Keratinocyte (primary cell): ENCODE measurements around the gene DHDDS. TPM values are rescaled to one million over a fixed set of nuclear protein-coding genes. Genes with fewer than 3 reads are reported as not detected.

Experiments used
- DNase-seq: peaks from one replicate; pipeline ENCODE4 v3.0.0-alpha.2; 2011; ENCODE audit warnings: low read depth, missing footprints, low spot score
- FAIRE-seq: peaks from 2 replicates; lab custom pipeline; 2011; peaks lifted over from hg19 to GRCh38; lab: Jason Lieb, UNC
- H2AFZ ChIP-seq: 2 replicates; pipeline ENCODE4 v1.6.0; 2012; ENCODE audit warnings: low read length, control low read depth, inconsistent platforms; ENCODE audit not compliant: control insufficient read depth
- H3K27ac ChIP-seq: 2 replicates; pipeline ENCODE4 v1.5.1; 2011; ENCODE audit warnings: low read length; ENCODE audit not compliant: control insufficient read depth, insufficient read depth
- H3K27me3 ChIP-seq: 3 replicates; pipeline ENCODE4 v1.6.0; 2011; ENCODE audit warnings: low read length; ENCODE audit not compliant: control insufficient read depth, insufficient read depth; ENCODE audit errors: extremely low read depth
- H3K36me3 ChIP-seq, 2 experiments: 2 replicates in 1 of 2; 3 replicates in 1 of 2; pipeline ENCODE4 v1.5.1; 2011; ENCODE audit warnings: low read length in 2 of 2, mild to moderate bottlenecking in 1 of 2; ENCODE audit not compliant: control insufficient read depth in 2 of 2, insufficient read depth in 2 of 2; ENCODE audit errors: extremely low read depth in 1 of 2
- H3K4me1 ChIP-seq: 3 replicates; pipeline ENCODE4 v1.5.1; 2011; ENCODE audit warnings: low read length; ENCODE audit not compliant: control insufficient read depth, insufficient read depth; ENCODE audit errors: extremely low read depth
- H3K4me2 ChIP-seq: 3 replicates; pipeline ENCODE4 v1.6.0; 2011; ENCODE audit warnings: low read depth, low read length; ENCODE audit not compliant: control insufficient read depth, insufficient read depth; ENCODE audit errors: extremely low read depth
- H3K4me3 ChIP-seq, 3 experiments: fragments of 200-600 bp in 1 of 3; sonication (generic) in 1 of 3; 2 replicates in 2 of 3; 3 replicates in 1 of 3; pipeline ENCODE4 v1.5.1; 2011 to 2016; ENCODE audit warnings: low read length in 3 of 3, mild to moderate bottlenecking in 3 of 3, control low read depth in 2 of 3, inconsistent platforms in 1 of 3, low read depth in 1 of 3, mixed read lengths in 1 of 3, mixed run types in 1 of 3, moderate library complexity in 1 of 3; ENCODE audit not compliant: control insufficient read depth in 2 of 3, insufficient read depth in 2 of 3; ENCODE audit errors: extremely low read depth in 1 of 3
- H3K79me2 ChIP-seq: 2 replicates; pipeline ENCODE4 v1.6.0; 2012; ENCODE audit warnings: low read length; ENCODE audit not compliant: control insufficient read depth, insufficient read depth
- H3K9ac ChIP-seq: 3 replicates; pipeline ENCODE4 v1.6.0; 2011; ENCODE audit warnings: low read length; ENCODE audit not compliant: control insufficient read depth, insufficient read depth; ENCODE audit errors: extremely low read depth
- H3K9me1 ChIP-seq: 3 replicates; pipeline ENCODE4 v1.6.0; 2011; ENCODE audit warnings: low read length; ENCODE audit not compliant: control insufficient read depth, insufficient read depth; ENCODE audit errors: extremely low read depth
- H3K9me3 ChIP-seq: 2 replicates; pipeline ENCODE4 v1.5.1; 2012; ENCODE audit warnings: low read depth, low read length; ENCODE audit not compliant: control insufficient read depth
- H4K20me1 ChIP-seq: 3 replicates; pipeline ENCODE4 v1.6.0; 2011; ENCODE audit warnings: low read length; ENCODE audit not compliant: control insufficient read depth, insufficient read depth; ENCODE audit errors: extremely low read depth
- CTCF ChIP-seq, 3 experiments: IDR thresholded peaks in 1 of 3; conservative IDR thresholded peaks in 1 of 3; optimal IDR thresholded peaks in 1 of 3; 2 replicates in 2 of 3; 3 replicates in 1 of 3; pipeline versions ENCODE3 to v1.5.1; 2011; ENCODE audit warnings: low read length in 3 of 3, mild to moderate bottlenecking in 3 of 3, moderate library complexity in 2 of 3, control low read depth in 1 of 3, inconsistent platforms in 1 of 3; ENCODE audit not compliant: insufficient read depth in 2 of 3; ENCODE audit errors: extremely low read depth in 1 of 3
- EZH2 ChIP-seq: IDR thresholded peaks from one replicate; pipeline ENCODE4 v1.6.1; 2012; ENCODE audit warnings: inconsistent platforms, mild to moderate bottlenecking, low read length, moderate library complexity
- dilution Hi-C: fragments of 300-500 bp; cut with MboI; formaldehyde crosslinking; loops from one replicate; pipeline ENCODE4 v1.7.0; 2020; ENCODE audit warnings: low sequenced_read_pairs; ENCODE audit not compliant: extremely low pct_ligation_motif_present
- polyA plus RNA-seq, 5 experiments: library from polyadenylated mRNA; depleted of rRNA in 3 of 5; stranded (reverse) in 3 of 5; stranded (forward) in 1 of 5; unstranded in 1 of 5; fragments of >200 nt; gene quantifications; 1 replicate in 1 of 5; 2 replicates in 3 of 5; 3 replicates in 1 of 5; pipeline versions ENCODE4 v1.2.1 to v1.2.3, GENCODE V29; 2011 to 2012; ENCODE audit warnings: missing spikeins in 2 of 5, low read depth in 1 of 5, low replicate concordance in 1 of 5

DHDDS gene
- polyA plus RNA-seq, 1 donor (not counting 4 experiments of a cell fraction or from before 2014, with no cell fraction given), result 41.2 TPM

GRCh38 chr1:26391450-26391849 is 40.7 kb upstream of the DHDDS start:
- peak; percentile 86 to 97 (median 88) for TF ChIP-seq CTCF (optimal IDR thresholded peaks at IDR 0.05 in 1 of 3, IDR thresholded peaks at IDR 0.05 in 1 of 3, conservative IDR thresholded peaks at IDR 0.05 in 1 of 3; ENCODE audit: extremely low read depth in 1 of 3, insufficient read depth in 2 of 3, low read length in 3 of 3)
- TF ChIP-seq EZH2, result no peak
- Histone ChIP-seq H3K9me3 (no peaks in the 10 kb centered on the region), H3K4me2 (no peak overlapping the region), H3K9me1 (no peaks in the 10 kb centered on the region), H3K27ac (no peak overlapping the region), H3K4me1 (no peaks in the 10 kb centered on the region), H3K4me3 (no peak overlapping the region), H2AFZ (no peak overlapping the region), H4K20me1 (no peaks in the 10 kb centered on the region), H3K27me3 (no peaks in the 10 kb centered on the region), H3K36me3 (no peaks in the 10 kb centered on the region), H3K9ac (no peak overlapping the region), H3K79me2 (no peaks in the 10 kb centered on the region)
- DNase-seq (peak; percentile 28), FAIRE-seq (peak; percentile 85)
- dilution Hi-C loops, result no loop called here

- no peak for TF ChIP-seq CTCF (optimal IDR thresholded peaks at IDR 0.05 in 1 of 3, IDR thresholded peaks at IDR 0.05 in 1 of 3, conservative IDR thresholded peaks at IDR 0.05 in 1 of 3; ENCODE audit: extremely low read depth in 1 of 3, insufficient read depth in 2 of 3, low read length in 3 of 3)
- TF ChIP-seq EZH2, result no peak
- H3K4me1 ChIP-seq, result no peaks in the 10 kb centered on the region
- no peak overlapping the region for H2AFZ ChIP-seq
- no peaks in the 10 kb centered on the region for H3K9me3 ChIP-seq
- no peak overlapping the region for H3K4me2 ChIP-seq
- no peak overlapping the region for H3K9ac ChIP-seq
- H3K9me1 ChIP-seq, result no peaks in the 10 kb centered on the region
- DNase-seq (no peak), FAIRE-seq (no peak)
- dilution Hi-C loops, result no loop called here
- H3K4me3 ChIP-seq, result no peak overlapping the region
- H3K27me3 ChIP-seq, result no peaks in the 10 kb centered on the region
- no peaks in the 10 kb centered on the region for H3K36me3 ChIP-seq
- no peaks in the 10 kb centered on the region for H4K20me1 ChIP-seq
- no peak overlapping the region for H3K27ac ChIP-seq
- H3K79me2 ChIP-seq, result no peaks in the 10 kb centered on the region
Measured at GRCh38 chr1:26395754-26396153, 36.4 kb upstream of the DHDDS start.
